Right ventricle myocardium superior (tissue), 1 donor: Measurements from ENCODE around the gene PRR13. TPM values are rescaled to one million over a fixed set of nuclear protein-coding genes. Genes with fewer than 3 reads are reported as not detected.
"Not testable (repeated sequence)": the region's sequence is repeated elsewhere in the genome, so short reads cannot be mapped to it uniquely, and the experiment has no call there.

ENCODE experiments used
- ATAC-seq: fragments of 200-7000 bp; cut with Tn5 transposase; one replicate; pipeline ENCODE4 v1.9.1; 2020; ENCODE audit warnings: mild to moderate bottlenecking; ENCODE audit not compliant: poor library complexity
- DNase-seq: peaks from one replicate; pipeline ENCODE4 v3.0.0-alpha.2; 2020
- intact Hi-C: fragments of 100-400 bp; cut with DNase I; formaldehyde crosslinking; loops from one replicate; pipeline ENCODE4 v1.11.2; 2022
- long read RNA-seq: library from polyadenylated mRNA; unstranded; transcript quantifications from one replicate; pipeline ENCODE4 v2.0.0, GENCODE V29; 2021
- total RNA-seq: library from RNA; stranded (reverse); fragmentation: NEBNext Ultra II Directional; extraction: Animal tissue kit (Norgen Biotek cat#: 25700); gene quantifications from one replicate; pipeline ENCODE4 v1.2.1, GENCODE V29; 2021
- donor health status: DM: no; HTN: yes; CAD: no; lungs with severe emphysema.

Gene PRR13
- total RNA-seq, result 46.0 TPM
- long read RNA-seq, transcript PRR13-209 (4 exons, 625 nt), result minor isoform, 6 of 44 reads
- long read RNA-seq, transcript PRR13-202 (4 exons, 1,229 nt), result major isoform, 33 of 44 reads
- long read RNA-seq, partial matches to known transcripts, result 2 of 44 reads
- long read RNA-seq, other reads (novel, unspliced or antisense), result 1 of 44 reads

- DNase-seq (peak; percentile 99), ATAC-seq (peak; percentile 99)
- intact Hi-C loops, result no loop called here
Measured at GRCh38 chr12:53441040-53441833, at the start of gene PRR13. PRR13 (plus strand) TSS chr12:53441734; CDS start chr12:53442715, 981 bp downstream.

GRCh38 chr12:53399896-53400295 is 41.6 kb upstream of the PRR13 start:
- intact Hi-C loops, result no loop called here
- no peak for ATAC-seq
- DNase-seq, result no peak

GRCh38 chr12:53402351-53402750 is 39.2 kb upstream of the PRR13 start:
- ATAC-seq, intact Hi-C loops: not testable (repeated sequence)
- peak; percentile 20 for DNase-seq

GRCh38 chr12:53402871-53403270 is 38.7 kb upstream of the PRR13 start:
- DNase-seq (peak; percentile 8), ATAC-seq (no peak)
- intact Hi-C loops, result no loop called here

- ATAC-seq, result no peak
- no peak for DNase-seq
- intact Hi-C loops, result no loop called here
Measured at GRCh38 chr12:53410951-53411350, 30.6 kb upstream of the PRR13 start.

- DNase-seq (no peak), ATAC-seq (no peak)
- intact Hi-C loops, result no loop called here
Measured at GRCh38 chr12:53413485-53414204, 27.9 kb upstream of the PRR13 start.

GRCh38 chr12:53414756-53415417 is 26.6 kb upstream of the PRR13 start:
- ATAC-seq (peak; percentile 11), DNase-seq (no peak)
- intact Hi-C loops, result no loop called here

GRCh38 chr12:53415752-53416389 is 25.7 kb upstream of the PRR13 start:
- ATAC-seq, DNase-seq, intact Hi-C loops: not testable (repeated sequence)

- DNase-seq, intact Hi-C loops, ATAC-seq: not testable (repeated sequence)
Measured at GRCh38 chr12:53417291-53417816, 24.2 kb upstream of the PRR13 start.

GRCh38 chr12:53418221-53418620 is 23.3 kb upstream of the PRR13 start:
- ATAC-seq (no peak), DNase-seq (no peak)
- intact Hi-C loops, result no loop called here

GRCh38 chr12:53419756-53420155 is 21.8 kb upstream of the PRR13 start:
- DNase-seq (no peak), ATAC-seq (no peak)
- intact Hi-C loops, result no loop called here

GRCh38 chr12:53422247-53422646 is 19.3 kb upstream of the PRR13 start:
- intact Hi-C loops, DNase-seq, ATAC-seq: not testable (repeated sequence)

GRCh38 chr12:53423597-53423996 is 17.9 kb upstream of the PRR13 start, which contains the start of gene AMHR2:
AMHR2 (plus strand) TSS chr12:53423855; CDS start chr12:53423935, 80 bp downstream.
- intact Hi-C loops, result no loop called here
- ATAC-seq, result no peak

GRCh38 chr12:53424626-53425514 is 16.7 kb upstream of the PRR13 start:
- ATAC-seq (no peak), DNase-seq (no peak)
- intact Hi-C loops, result no loop called here

More at GRCh38 chr12:53423597-53423996, 17.9 kb upstream of the PRR13 start, which contains the start of gene AMHR2:
- DNase-seq, result no peak

- no peak for ATAC-seq
- intact Hi-C loops, result no loop called here
Measured at GRCh38 chr12:53425515-53426150, 15.9 kb upstream of the PRR13 start.

GRCh38 chr12:53427905-53428594 is 13.5 kb upstream of the PRR13 start:
- DNase-seq (peak; percentile 13), ATAC-seq (no peak)
- intact Hi-C loops, result no loop called here

More at GRCh38 chr12:53425515-53426150, 15.9 kb upstream of the PRR13 start:
- no peak for DNase-seq
